ENCODE measurements around the gene HOXB9.

DNA sequence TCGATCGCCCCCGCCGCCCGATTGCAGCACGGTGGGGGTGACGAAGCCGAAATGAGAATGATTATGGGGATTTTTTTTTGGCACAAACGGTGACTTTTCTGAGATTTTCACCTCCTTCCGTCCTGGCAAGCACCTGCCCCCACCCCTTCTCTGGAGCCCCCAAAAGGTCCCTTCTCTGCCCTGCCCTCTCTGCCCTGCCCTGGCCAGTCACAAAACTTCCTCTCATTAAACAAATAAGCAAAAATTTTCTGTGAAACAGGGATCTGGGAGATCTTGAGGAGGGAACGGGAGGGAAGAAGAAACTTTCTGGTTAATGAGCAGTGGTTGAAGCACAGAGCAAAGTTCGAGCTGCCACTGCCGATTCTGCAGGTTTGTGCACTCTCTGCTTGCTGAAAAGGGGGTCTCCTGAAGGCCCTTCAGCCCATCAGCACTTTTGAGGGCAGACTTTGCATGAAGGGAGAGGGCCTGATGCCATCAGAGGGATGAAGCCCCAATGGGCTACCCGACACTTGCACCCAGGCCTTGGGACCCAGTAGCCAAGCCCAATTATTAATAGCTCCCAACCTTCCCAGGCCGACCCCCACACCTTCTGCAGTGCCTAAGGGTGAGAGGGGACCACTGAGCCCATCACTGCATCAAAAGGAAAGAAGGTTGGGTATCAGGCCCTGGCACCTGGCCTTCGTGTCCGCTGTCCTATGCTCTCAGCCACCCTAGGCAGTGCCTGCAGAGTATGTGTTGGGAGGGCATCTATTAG, 10.0 kb downstream of the HOXB9 start:
- TF ChIP-seq POLR2A (IDR thresholded peaks at IDR 0.05), result no peak
- TF ChIP-seq, protein P1, sequence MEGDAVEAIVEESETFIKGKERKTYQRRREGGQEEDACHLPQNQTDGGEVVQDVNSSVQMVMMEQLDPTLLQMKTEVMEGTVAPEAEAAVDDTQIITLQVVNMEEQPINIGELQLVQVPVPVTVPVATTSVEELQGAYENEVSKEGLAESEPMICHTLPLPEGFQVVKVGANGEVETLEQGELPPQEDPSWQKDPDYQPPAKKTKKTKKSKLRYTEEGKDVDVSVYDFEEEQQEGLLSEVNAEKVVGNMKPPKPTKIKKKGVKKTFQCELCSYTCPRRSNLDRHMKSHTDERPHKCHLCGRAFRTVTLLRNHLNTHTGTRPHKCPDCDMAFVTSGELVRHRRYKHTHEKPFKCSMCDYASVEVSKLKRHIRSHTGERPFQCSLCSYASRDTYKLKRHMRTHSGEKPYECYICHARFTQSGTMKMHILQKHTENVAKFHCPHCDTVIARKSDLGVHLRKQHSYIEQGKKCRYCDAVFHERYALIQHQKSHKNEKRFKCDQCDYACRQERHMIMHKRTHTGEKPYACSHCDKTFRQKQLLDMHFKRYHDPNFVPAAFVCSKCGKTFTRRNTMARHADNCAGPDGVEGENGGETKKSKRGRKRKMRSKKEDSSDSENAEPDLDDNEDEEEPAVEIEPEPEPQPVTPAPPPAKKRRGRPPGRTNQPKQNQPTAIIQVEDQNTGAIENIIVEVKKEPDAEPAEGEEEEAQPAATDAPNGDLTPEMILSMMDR (IDR thresholded peaks at IDR 0.05 in 4 of 5, conservative IDR thresholded peaks at IDR 0.05 in 1 of 5), result no peak

All from gastrocnemius medialis (tissue), 4 donors.